DMS79 treated with DMSO at 0.1 percent for 48 hours (cell line): Measurements from ENCODE around the gene ACY1.
A peak's percentile ranks its signal among the peaks of the same experiment; 100 is the strongest.
"Not testable (repeated sequence)": the region's sequence is repeated elsewhere in the genome, so short reads cannot be mapped to it uniquely, and the experiment has no call there.

ENCODE experiments used
- DNase-seq: peaks from one replicate; lab custom pipeline; 2025; lab: John Stamatoyannopoulos, UW

Gene ACY1

DNA sequence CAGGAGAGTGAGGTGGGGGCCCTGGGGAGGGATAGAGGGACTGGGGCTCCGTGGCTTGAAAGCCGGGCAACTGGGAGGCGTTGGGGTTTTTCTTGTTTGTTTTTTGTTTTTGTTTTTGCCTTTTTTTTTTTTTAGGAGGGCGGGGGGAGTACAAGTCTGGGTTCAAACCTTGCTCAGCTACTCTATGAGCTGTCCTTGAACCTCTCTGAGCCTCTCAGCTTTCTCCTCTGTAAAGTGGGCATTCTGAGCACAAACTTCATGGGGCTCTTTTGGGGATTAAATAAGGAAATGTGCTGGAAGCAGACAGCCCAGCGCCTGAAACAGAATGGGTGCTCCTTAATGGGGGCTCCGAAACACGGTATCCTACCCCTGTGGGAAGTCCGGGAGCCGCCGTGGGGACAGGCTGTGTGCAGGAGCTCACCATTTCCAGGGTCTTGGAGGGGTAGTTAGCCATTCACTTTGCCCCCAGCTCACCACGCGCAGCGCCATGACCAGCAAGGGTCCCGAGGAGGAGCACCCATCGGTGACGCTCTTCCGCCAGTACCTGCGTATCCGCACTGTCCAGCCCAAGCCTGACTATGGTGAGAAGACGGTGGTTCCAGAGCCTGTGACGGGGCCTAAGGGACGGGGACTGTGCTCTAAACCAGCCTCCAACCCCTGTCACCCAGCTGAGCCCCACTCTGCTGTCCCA lies 388 bp downstream of the ACY1 start:
- no peak for DNase-seq

DNA sequence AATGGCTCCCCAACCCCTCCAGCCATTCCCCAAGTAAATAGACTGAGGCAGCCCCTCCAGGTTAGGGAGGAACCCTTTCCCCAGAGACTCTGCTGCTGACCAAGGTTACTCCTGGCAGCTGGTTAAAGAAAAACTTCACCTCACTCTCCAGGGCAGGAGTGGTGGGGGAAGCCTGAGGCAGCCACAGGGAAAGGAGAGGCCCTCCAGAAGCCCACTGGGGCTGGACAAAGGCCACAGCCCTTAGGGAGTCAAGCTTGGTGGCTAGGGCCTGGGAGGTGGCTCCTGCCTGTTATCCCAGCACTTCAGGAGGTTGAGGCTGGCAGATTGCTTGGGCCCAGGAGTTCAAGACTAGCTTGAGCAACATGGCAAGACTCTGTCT lies 923 bp downstream of the ACY1 start:
- DNase-seq = no peak

- no peak for DNase-seq
Observed at GRCh38 chr3:51985063-51985462, 1.7 kb downstream of the ACY1 start.

DNA sequence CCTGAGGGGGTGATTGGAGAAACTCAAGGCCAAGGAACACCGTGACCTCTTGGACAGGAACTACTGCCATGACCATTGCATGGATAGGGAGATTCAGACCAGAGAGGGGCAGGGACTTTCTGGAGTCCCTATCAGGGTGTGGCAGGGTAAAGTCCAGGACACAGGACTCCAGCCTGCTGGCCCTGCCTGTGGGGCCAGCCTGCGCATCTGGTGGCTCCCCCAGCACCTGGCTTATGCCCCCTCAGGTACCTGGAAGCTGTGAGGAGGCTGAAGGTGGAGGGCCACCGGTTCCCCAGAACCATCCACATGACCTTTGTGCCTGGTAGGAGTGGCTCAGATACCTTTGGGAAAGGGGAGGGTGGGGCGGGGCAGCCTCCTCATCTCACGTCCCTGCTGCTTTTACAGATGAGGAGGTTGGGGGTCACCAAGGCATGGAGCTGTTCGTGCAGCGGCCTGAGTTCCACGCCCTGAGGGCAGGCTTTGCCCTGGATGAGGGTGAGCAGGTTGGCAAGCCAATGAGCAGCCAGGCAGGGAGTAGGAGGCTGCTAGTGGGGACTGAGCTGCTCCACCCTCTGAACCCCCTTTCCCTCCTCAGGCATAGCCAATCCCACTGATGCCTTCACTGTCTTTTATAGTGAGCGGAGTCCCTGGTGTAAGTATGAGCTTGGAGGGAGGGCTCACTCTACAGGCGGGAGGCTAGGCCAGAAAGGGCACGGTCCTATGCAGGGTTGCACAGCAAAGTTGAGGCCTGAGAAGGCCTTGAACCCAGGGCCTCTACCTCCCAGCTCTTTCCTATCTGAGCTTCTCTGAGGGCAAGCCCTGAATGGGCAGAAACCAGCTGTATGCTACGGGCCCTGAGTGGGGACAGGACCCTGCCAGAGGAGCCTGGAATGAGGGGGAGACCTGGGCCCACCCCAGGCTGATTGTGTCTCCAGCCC lies 2.9 kb downstream of the ACY1 start:
- DNase-seq = no peak

GRCh38 chr3:51987568-51987967 lies 4.2 kb downstream of the ACY1 start:
- no peak for DNase-seq

GRCh38 chr3:51988286-51989146 lies 5.2 kb downstream of the ACY1 start:
- DNase-seq = no peak

DNA sequence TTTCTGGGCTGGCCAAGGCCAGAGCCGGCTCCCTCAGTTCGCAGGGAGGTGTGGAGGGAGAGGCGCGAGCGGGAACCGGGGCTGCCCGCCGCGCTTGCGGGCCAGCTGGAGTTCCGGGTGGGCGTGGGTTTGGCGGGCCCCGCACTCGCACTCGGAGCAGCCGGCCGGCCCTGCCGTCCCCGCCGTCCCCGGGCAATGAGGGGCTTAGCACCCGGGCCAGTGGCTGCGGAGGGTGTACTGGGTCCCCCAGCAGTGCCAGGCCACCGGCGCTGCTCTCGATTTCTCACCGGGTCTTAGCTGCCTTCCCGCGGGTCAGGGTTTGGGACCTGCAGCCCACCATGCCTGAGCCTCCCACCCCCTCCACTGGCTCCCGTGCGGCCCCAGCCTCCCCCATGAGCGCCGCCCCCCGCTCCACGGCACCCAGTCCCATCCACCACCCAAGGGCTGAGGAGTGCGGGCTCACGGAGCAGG lies 7.2 kb downstream of the ACY1 start:
- DNase-seq = not testable (repeated sequence)

DNA sequence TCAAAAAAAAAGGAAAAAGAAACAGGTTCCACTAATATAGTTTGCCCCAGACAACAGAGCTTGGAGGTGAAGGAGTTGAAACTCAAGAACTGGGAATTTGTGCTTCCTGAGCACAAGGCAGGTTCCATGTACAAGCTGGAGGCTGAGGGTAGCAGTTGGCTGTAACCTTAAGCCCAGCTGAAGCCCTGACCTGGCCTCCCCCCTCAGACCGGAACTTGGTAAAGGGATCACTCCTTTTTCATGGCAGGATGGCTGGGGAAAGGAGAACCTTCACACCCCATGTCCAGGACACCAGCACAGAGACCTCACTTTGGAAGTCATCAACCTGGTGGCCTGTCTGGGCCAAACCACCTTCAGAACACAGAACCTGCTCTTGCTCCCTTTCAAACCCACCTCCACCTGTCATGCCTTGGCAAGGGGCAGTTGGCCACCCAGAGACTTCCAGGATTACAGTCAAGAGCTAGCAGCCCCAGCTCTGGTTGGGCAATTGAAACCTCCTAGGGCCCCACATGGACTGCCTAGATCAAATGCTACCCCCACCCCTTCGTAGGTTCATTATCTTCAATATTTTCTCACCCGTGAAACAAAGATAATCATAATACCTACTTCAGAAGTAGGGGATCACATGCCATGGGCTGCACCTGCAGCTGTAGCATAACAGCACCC lies 8.8 kb downstream of the ACY1 start:
- no peak for DNase-seq

GRCh38 chr3:51993657-51994056 lies 10.3 kb downstream of the ACY1 start:
- not testable (repeated sequence) for DNase-seq

DNA sequence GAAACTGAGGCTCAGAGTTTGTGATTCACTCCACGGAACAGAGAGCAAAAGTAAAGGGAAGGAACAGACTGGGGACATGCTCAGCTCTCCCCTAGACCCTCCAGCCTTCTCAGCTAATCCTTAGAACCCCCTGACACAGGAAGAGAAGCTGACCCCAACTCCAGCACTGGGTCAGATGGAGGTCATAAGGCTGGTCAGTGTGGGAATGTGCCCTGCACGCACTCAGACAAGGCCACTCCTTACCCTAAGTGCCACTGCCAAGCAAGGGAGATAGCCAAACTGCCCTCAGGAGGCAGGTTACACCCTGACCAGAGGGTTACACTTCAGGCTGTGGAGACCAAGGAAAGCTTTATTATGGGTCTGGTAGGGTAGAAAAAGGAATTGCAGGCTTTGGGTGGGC lies 11.2 kb downstream of the ACY1 start:
- DNase-seq = no peak

DNA sequence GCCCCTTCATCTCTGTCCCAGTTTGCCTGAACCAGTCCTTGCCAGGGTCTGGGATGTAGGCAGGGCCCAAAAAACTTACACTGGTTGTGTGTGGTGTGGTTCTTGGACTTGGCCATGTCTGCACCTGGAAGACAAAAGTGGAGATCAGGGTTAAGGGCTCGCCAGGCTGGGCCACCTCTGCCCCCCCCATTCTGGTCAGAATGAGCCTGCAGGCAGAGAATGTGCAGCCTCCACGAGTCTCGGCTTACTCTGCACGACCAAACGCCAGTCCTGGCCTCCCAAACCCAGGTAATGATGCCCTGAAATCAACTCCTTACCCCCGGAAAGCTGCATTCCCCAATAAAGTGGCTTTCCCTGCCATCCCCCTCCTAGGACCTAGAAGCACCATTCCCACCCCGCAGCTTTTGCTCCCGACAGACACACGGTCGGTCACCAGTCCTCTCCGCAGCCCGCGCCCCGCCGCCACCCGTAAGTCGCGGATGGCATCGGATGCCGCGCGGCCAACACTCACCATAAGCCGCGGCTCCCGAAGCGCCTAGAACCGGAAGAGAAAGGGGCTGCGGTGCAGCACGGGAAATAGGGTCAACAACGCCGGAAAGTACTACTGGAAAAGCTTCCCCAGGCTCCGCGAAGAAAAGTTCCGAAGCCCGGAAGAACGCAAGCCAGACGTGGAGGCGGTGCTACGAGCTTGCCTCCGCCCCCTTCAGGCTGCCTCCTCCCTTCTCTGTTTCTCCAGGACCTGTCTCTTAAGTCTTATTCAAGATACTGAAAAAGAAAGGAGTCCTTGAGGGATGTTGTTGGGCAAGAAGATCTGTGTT lies 12.2 kb downstream of the ACY1 start, which contains the start of gene RPL29:
Gene RPL29 (minus strand): TSS at position 550 of the 818 bp plus-strand sequence. CDS start 434 bp downstream, at position 116.
- peak; percentile 68 for DNase-seq

- no peak for DNase-seq
Observed at GRCh38 chr3:51997172-51997571, 13.8 kb downstream of the ACY1 start.

- no peak for DNase-seq
Observed at GRCh38 chr3:51997935-51998596, 14.7 kb downstream of the ACY1 start.

GRCh38 chr3:51998774-51999173 lies 15.4 kb downstream of the ACY1 start:
- DNase-seq = no peak

DNA sequence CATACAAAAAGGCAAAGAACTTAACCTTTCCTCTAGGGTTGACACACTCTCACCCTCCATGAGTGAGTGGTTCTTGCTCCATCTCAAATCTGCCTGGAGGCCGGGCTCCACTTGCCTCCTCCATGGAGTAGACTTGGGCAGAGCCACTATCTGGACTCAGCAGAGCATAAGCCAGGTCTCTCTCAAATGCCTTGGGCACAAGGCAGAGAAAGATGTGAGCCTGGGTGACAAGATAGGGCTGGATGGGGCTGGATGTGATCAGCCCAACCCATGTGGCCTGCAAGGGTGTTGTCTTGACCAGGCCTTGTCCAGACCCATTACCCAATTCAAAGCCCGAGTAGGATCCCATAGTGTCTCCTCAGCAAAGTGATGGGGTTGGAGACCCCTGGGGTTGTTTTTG lies 16.5 kb downstream of the ACY1 start:
- DNase-seq = no peak

GRCh38 chr3:52001443-52001974 lies 18.2 kb downstream of the ACY1 start:
- peak; percentile 47 for DNase-seq

DNA sequence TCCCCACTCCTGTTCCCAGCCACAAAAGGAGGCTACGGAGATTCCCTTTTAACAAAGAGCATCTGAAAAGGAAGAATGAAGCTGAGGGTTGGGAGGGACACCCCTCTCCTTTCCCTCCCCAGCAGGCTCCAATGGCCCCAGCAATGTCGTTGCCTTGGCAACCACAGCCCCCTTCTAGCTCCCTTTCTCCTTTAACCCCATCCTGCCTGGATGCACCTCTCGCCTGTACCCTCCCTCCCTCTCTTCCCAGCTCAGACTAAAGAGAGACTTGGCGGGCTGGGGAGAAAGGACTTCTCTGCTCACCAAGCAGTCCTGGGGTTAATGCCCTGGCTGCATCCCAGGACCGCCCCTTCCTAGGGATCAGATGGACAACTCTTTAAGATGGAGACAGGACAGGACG lies 19.4 kb downstream of the ACY1 start:
- no peak for DNase-seq

DNA sequence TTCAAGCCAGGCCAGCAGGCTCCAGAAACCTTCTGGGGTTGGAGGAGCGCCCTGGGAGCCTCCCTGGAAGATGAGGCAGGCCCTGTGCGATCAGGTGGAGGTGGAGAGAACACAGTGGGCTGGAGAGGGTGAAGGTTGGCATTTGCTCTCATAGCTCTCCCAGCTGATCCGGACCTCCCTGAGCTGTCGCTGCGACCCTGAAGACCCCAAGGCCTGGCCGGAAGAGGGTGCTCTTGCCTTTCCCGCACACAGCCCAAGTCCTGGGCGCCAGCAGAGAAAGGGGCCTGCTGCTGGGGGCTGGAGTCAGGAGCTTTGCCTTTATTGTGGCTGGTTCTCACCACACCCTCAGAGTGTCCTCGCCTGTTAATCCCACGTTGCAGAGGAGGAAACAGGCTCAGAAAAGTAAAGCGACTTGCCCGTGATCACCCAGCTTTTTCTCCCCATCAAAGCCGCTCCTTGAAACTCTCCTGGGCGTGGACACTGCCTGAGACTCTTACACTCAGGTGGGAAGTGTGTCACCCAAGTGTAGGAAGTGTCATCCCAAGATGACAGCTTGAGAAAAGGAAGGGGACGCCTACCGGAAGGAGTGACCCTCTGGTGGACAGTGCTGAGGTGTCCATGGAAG lies 20.9 kb downstream of the ACY1 start:
- no peak for DNase-seq

GRCh38 chr3:52004906-52005395 lies 21.6 kb downstream of the ACY1 start:
- DNase-seq = no peak
